HG02938 (cell line): ENCODE data around the gene MXRA7.
"Not testable (repeated sequence)": the region's sequence is repeated elsewhere in the genome, so short reads cannot be mapped to it uniquely, and the experiment has no call there.

Experiments
- ATAC-seq: cut with Tn5 transposase; IDR thresholded peaks from one replicate; pipeline ENCODE4 v1.9.1; 2021; ENCODE audit warnings: mild to moderate bottlenecking, moderate library complexity; ENCODE audit not compliant: unreplicated experiment

The MXRA7 gene

DNA sequence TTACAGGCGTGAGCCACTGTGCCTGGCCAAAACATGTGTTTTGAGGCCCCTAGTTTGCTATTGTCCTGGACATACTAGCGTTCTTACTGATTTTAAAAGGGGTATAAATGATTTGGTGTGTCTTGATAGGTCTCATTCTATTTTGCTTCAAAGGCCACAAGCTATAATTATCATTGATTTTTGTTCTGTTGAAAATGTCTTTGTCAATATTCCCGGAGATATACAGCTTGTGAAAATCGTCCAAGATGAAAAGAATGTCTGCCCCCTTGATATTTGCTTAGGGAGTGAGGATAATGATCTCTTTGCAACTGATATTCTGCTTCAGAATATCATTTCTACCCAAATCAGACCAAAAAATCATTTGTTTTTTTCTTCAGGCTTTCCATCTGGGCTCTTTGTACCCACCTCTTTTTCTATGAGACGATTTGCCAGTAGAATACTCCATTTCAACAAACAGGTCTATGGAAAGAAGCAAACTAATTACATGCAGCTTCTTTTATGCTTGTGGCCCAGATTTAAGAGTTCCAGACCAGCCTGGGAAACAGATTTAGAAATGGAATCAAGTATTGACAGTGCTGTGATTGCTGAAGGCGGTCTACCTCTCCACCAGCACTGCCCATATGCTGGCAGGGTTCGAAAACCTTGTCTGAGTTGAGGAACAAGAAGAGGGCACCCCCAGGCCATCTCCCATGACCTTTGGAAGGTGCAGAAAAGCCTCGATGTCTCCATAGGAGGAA, 53.1 kb downstream of the MXRA7 start:
- ATAC-seq, result no peak

DNA sequence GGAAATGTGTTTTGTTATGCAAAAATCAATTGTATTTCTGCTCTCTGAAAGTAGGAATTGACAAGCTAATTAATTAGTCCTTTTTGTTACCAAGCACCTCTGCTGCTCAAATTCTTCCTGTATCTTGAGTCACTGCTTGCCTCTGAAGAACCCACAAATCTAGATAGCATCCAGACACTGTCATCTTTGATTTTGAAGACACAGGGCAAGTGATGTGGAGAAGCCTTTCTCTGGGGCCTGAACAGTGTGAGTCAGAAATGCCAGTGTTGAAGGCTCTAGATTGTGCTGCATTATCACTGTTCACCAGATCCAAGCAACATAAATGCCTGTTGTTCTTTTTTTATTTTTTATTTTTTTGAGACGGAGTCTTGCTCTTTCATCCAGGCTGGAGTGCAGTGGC, 56.4 kb downstream of the MXRA7 start:
- ATAC-seq, result no peak

- ATAC-seq, result no peak
Observed at GRCh38 chr17:76650504-76650903, 60.3 kb downstream of the MXRA7 start.

DNA sequence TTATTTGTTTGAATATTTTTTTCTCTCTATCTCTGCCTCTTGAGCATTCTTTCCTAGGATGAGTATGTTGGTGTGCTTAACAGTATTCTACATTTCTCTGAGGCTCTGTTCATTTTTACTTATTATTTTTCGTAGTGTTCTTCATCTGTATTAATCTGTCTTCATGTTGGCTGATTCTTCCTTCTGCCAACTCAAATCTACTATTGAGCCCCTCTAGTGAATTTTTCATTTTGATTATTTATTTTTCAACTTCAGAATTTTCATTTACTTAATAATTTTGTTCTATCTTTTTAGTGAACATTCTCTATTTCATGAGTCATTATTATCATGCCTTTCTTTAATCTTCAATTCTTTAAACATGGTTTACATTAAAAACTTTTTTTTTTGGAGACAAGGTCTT, 64.1 kb downstream of the MXRA7 start:
- ATAC-seq, result no peak

DNA sequence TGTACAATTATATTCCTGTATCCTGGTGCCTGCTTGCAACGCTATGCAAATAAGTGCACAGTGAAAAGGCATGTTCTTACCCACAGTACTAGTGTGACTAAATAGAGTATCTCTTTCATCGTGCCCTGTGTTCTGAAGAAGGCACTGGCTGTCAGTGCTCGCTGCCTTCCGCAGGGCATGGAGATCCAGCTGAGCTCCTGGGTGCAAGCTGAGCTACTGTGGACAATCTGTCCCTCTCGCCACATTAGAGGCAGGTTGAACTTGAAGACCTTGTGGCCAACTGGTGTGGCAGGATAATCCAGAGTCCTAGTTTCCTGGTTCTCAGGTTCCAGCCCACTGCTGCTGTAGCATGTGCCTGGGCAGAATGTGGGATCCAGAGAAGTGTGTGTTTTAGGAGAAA, 65.3 kb downstream of the MXRA7 start:
- no peak for ATAC-seq

- no peak for ATAC-seq
Observed at GRCh38 chr17:76644995-76645394, 65.8 kb downstream of the MXRA7 start.

DNA sequence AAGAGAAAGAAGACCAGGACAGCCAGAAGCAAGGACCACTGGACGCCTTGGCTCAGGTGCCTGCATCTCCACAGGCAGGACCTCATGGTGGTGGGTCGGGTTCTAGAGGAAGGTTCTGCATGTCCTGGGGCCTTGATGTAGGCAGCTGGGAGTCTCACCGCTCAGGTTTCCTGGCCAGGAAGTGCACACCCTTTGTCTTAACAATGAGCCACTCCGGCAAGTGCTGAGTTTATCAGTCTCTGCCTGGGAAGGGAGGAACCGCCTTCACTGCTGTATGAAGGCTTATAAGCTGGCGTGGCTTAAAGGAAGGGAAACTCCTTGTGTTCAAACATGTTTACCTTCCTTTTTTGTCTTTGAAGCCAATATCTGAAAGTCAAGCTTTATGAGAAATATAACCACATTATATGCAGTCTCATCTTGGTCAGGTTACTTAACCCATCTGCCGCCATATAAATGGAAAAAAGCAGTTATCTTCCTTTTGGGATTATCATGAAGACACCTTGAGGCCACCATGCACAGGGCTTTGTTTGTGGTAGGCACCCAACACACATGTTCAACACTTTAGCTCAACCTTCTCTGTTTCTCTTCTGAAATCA, 67.1 kb downstream of the MXRA7 start, which contains the start of gene ST6GALNAC1:
TSS of gene ST6GALNAC1 (minus strand) at position 205 of the 596 bp plus-strand sequence. CDS start at position 86, 119 bp downstream.
- no peak for ATAC-seq

- no peak for ATAC-seq
Observed at GRCh38 chr17:76642994-76643393, 67.8 kb downstream of the MXRA7 start.

- no peak for ATAC-seq
Observed at GRCh38 chr17:76642032-76642561, 68.7 kb downstream of the MXRA7 start.

DNA sequence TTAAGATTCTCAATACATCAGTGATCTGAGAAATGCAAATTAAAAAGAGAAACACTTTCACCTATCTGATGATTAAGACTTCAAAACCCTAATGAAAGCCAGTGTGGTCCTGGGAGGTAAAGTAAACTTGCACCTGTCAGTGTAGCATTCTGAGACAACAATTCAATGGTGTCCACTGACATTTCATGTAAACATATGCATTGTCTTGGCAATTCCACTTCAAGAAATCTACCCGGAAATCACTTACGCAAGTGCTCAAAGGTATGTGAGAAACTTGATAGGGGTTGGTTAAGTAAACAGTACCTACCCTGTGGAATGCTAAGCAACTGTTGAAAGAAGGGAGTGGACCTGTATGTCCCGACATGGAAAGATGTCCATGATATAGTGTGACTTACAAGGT, 69.3 kb downstream of the MXRA7 start:
- no peak for ATAC-seq

DNA sequence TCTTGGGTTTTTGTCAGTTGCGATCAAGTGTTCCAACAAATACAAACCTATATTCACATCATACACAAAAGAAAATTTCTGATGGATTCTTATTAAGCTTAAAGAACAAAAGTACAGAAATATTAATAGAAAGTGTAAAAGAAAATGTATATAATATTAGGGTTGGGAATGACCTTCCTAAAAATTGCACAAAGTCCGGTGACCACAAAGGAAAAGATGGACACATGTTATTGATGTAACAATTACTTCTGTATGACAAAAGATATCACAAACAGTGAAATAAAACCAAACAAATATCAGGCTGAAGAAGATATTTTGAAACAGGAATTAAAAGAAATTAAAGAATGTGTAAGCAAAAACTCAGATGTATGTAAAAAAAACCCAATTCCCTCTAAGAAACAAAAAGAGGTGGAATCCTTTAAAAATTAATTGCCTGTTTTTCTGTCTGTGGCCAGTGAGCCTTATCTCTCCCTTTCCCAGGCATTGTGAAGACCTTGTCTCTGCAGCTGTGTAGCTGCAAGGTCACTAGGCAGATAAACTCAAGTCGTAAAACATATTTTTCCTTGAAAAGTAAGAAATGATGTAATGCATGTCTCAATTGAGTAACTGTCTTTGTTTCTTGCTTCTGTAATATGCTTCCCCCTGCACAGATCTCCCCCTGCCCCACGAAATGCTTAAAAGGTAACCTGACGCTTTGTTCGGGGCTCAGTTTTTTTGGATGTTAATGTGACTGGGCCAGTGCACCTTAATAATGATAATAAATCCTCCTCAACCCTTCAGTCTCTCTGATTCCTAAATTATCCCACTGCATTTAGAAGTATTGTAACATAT, 70.0 kb downstream of the MXRA7 start:
- no peak for ATAC-seq

DNA sequence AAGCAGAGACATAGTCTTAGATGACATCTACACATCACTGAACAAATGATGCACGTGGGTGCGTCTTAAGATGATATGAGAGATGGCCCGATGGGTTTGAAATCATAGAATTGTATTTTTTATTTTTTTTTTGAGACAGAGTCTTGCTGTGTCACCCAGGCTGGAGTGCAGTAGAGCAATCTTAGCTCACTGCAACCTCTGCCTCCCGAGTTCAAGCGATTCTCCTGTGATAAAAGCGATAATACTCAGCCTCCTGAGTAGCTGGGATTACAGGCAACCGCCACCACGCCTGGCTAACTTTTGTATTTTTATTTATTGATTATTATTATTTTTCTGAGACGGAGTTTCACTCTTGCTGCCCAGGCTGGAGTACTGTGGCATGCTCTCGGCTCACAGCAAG, 72.5 kb downstream of the MXRA7 start:
- no peak for ATAC-seq

DNA sequence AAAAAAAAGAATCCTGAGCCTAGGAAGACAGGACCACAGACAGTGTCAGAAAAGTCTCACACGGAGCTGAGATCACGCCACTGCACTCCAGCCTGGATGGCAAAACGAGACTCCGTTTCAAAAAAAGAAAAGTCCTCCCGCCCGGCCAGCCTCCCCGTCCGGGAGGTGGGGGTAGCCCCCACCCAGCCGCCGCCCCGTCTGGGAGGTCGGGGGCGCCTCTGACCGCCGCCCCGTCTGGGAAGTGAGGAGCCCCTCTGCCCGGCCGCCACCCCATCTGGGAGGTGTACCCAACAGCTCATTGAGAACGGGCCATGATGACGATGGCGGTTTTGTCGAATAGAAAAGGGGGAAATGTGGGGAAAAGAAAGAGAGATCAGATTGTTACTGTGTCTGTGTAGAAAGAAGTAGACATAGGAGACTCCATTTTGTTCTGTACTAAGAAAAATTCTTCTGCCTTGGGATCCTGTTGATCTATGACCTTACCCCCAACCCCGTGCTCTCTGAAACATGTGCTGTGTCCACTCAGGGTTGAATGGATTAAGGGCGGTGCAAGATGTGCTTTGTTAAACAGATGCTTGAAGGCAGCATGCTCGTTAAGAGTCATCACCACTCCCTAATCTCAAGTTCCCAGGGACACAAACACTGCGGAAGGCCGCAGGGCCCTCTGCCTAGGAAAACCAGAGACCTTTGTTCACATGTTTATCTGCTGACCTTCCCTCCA, 74.1 kb downstream of the MXRA7 start:
- not testable (repeated sequence) for ATAC-seq

DNA sequence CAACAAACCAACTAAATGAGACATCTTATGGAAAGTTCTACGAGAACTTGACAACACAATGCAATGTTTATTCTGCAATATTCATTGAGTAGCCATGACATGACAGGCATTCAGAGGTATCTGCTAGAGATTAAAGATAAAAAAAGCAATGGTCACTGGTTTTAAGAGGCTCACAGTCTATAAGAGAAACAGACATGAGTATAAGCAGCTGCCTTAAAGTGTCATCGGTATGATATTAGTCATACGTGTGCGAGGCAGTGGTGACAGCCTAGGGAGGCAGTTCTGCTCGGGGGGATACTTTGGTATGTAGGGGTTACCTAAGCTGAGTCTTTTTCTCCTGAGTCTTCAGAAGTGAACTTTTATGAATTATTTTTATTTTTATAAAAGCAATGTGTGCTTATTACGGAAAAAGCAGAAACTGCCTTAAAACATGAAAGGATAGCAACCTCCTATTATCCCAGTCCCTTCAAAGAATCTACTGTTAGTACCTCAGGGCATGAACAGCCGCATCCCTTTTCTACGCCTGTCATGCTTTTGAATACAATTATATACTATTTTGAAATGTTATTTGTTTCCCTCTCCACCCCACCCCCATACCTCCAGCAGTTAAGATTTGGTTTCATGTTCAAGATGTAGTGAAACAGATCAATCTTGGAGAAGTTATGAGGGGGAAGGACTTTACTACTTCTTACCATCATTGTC, 75.0 kb downstream of the MXRA7 start:
- ATAC-seq, result no peak

- no peak for ATAC-seq
Observed at GRCh38 chr17:76635039-76635438, 75.7 kb downstream of the MXRA7 start.

DNA sequence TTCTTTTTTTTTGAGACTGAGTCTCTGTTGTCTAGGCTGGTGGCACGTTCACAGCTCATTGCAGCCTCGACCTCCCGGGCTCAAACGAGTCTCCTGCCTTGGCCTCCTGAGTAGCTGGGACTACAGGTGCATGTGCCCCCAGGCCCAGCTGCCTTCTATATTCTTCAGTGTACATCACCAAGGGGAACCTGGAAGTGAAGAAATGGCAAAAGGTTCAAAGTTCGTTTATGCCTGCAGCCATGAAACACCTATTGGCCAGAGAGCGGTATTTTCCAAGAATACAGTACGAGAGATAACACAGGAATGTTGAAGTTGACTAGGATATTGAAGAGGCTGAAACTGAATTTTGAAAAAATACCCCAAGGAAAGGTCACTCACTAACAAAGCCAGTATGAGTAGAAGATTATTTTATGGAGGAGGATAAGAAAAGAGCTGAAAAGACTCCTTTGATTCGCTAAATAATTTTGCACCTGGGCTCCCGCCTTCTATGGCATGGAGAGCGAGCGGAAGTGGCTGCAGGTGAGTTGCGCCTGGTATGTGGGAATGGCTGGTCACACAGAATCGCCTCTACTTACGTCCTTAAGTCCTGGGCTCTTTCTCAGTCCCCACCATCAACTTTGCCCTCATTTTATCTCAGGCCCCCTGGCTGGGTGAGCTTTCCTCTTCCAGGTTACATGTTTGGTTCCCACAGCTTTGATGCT, 77.0 kb downstream of the MXRA7 start:
- ATAC-seq, result no peak

GRCh38 chr17:76631821-76632565, 78.8 kb downstream of the MXRA7 start:
- ATAC-seq, result no peak

DNA sequence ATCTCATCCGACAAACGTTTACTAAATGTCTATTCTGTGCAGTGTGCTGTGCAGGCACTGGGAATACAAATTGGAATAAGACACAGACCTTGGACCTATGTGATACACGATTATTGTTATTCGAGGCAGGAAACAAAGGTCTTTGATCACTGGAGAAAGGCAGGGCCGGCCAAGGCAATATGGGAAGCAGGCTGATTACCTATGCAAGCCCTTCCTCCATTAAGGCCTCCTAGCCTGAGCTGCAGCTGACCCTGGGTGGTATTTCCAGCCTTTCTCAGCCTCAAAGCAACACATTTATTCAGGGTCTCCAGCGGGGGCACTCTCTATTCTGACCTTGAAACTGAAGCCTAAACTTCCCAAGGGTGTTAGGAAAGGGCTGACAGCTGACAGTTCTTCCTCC, 80.6 kb downstream of the MXRA7 start:
- no peak for ATAC-seq
